Esophagus muscularis mucosa (tissue), 4 donors: ENCODE results near the gene SLC38A8. TPM values are rescaled to one million over a fixed set of nuclear protein-coding genes. Genes with fewer than 3 reads are reported as not detected.

Source experiments
- DNase-seq: peaks from one replicate; pipeline ENCODE4 v3.0.0-alpha.2; 2017; ENCODE audit errors: extremely low spot score
- H3K27ac ChIP-seq, 4 donors: fragments of 200-600 bp; sonication (generic); replicated peaks in 1 of 4; 1 replicate in 3 of 4; 2 replicates in 1 of 4; pipeline ENCODE4 v1.5.1; 2016 to 2019; ENCODE audit warnings: mild to moderate bottlenecking in 1 of 4
- H3K27me3 ChIP-seq, 4 donors: fragments of 200-600 bp; sonication (generic); one replicate each; pipeline versions ENCODE4 v1.5.1 to v1.6.0; 2016 to 2019
- H3K36me3 ChIP-seq, 4 donors: fragments of 200-600 bp; sonication (generic); one replicate each; pipeline ENCODE4 v1.5.1; 2016 to 2019
- H3K4me1 ChIP-seq, 4 donors: fragments of 200-600 bp; sonication (generic); one replicate each; pipeline ENCODE4 v1.5.1; 2016 to 2019
- H3K4me3 ChIP-seq, 4 donors: fragments of 200-600 bp; sonication (generic); 1 replicate in 2 of 4; 2 replicates in 2 of 4; pipeline ENCODE4 v1.5.1; 2016 to 2019; ENCODE audit warnings: mild to moderate bottlenecking in 4 of 4, moderate library complexity in 1 of 4
- H3K9me3 ChIP-seq, 4 donors: fragments of 200-600 bp; sonication (generic); 1 replicate in 3 of 4; 2 replicates in 1 of 4; pipeline ENCODE4 v1.5.1; 2016 to 2019
- EP300 ChIP-seq: sonication (generic); formaldehyde crosslinking; IDR thresholded peaks from one replicate; pipeline ENCODE4 v1.6.1; 2017; ENCODE audit warnings: antibody characterized with exemption
- POLR2A ChIP-seq: fragments of 450-650 bp; IDR thresholded peaks from one replicate; pipeline ENCODE4 v1.6.1; 2017; ENCODE audit warnings: antibody characterized with exemption, moderate library complexity, mild to moderate bottlenecking, low read depth
- POLR2AphosphoS5 ChIP-seq, 2 donors: sonication (generic); formaldehyde crosslinking; IDR thresholded peaks; one replicate each; pipeline ENCODE4 v1.6.1; 2017; ENCODE audit warnings: antibody characterized with exemption in 2 of 2
- WGBS: methylation state at CpG from one replicate; pipeline ENCODE4 v1.1.5; 2018; 5-methylcytosine and 5-hydroxymethylcytosine counted together
- intact Hi-C: fragments of 100-400 bp; cut with DNase I; formaldehyde crosslinking; loops from one replicate; pipeline ENCODE4 v1.15.1; 2023
- total RNA-seq, 4 donors: library from RNA; depleted of rRNA; stranded (reverse); fragments of >200 nt; gene quantifications; one replicate each; pipeline versions ENCODE4 v1.1.0 to v1.2.1, GENCODE V29; 2016
- TF ChIP-seq, protein P1 (sequence below), 3 experiments: fragments of 200-600 bp in 2 of 3; fragments of 450-650 bp in 1 of 3; sonication (generic) in 2 of 3; IDR thresholded peaks; one replicate each; pipeline ENCODE4 v1.5.1; 2017 to 2019; ENCODE audit warnings: antibody characterized with exemption in 3 of 3, mild to moderate bottlenecking in 2 of 3, moderate library complexity in 1 of 3

SLC38A8 gene
- total RNA-seq, 4 donors from 2014 or later, result not detected

DNA sequence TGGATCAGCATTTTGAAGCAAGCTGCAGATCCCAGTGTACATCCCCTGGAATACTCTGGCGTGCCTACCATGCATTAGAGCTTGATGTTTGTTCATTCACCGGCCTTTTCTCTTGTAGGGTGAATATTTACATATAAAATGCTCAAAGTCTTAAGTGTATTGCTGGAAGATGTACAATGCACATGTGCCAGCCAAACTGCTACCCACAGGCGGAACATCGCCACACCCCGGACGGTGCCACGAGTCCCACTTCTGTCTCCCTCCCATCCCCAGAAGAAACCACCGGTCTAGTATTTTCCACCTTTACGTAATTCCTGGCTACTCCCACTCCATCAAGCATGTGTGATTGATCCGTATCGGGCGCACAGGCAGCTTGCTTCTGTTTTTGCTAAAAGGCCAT, 4.1 kb downstream of the SLC38A8 start:
- peaks cover 0 to 3% (median 0%) of the 10 kb centered on the region in 4 donors for H3K4me1 ChIP-seq
- no peaks in the 10 kb centered on the region for H3K36me3 ChIP-seq
- intact Hi-C loops, result no loop called here
- H3K9me3 ChIP-seq, result peaks cover 0 to 16% (median 11%) of the 10 kb centered on the region in 4 donors
- no peak for DNase-seq
- H3K27ac ChIP-seq, result no peak overlapping the region
- peaks cover 0 to 27% (median 0%) of the 10 kb centered on the region in 4 donors for H3K27me3 ChIP-seq
- H3K4me3 ChIP-seq, result no peak overlapping the region
- TF ChIP-seq POLR2A (no peak), POLR2AphosphoS5 (IDR thresholded peaks at IDR 0.05) (no peak), EP300 (no peak)
- TF ChIP-seq, protein P1, sequence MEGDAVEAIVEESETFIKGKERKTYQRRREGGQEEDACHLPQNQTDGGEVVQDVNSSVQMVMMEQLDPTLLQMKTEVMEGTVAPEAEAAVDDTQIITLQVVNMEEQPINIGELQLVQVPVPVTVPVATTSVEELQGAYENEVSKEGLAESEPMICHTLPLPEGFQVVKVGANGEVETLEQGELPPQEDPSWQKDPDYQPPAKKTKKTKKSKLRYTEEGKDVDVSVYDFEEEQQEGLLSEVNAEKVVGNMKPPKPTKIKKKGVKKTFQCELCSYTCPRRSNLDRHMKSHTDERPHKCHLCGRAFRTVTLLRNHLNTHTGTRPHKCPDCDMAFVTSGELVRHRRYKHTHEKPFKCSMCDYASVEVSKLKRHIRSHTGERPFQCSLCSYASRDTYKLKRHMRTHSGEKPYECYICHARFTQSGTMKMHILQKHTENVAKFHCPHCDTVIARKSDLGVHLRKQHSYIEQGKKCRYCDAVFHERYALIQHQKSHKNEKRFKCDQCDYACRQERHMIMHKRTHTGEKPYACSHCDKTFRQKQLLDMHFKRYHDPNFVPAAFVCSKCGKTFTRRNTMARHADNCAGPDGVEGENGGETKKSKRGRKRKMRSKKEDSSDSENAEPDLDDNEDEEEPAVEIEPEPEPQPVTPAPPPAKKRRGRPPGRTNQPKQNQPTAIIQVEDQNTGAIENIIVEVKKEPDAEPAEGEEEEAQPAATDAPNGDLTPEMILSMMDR (IDR thresholded peaks at IDR 0.05), result no peak
- 92% methylated on average over 12 of the region's 12 CpGs for WGBS

DNA sequence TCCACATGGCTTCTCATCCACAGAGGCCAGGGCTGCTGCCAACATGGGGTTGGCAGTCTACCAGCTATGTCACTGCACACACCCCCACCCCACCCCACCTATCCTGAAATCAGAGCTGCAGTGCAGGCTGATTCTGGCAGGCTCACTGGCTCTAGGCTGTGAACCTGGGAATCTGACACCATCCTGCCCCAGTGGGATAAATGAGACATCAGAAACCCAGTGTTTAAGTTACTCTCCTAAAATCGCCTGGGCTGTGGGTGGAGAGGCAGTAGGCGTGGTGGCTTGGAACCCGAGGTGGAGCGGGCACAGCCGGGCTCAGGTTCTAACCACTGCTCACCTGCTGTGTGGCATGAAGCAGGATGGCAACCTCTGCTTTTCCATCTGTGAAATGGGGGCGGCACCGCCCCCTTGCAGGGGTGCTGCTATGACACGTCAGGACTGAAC, 5.6 kb downstream of the SLC38A8 start:
- intact Hi-C loops, result no loop called here
- Histone ChIP-seq H3K9me3 (peaks cover 0 to 16% (median 11%) of the 10 kb centered on the region in 4 donors), H3K27me3 (peaks cover 0 to 20% (median 0%) of the 10 kb centered on the region in 4 donors), H3K4me1 (no peaks in the 10 kb centered on the region), H3K36me3 (no peaks in the 10 kb centered on the region), H3K4me3 (no peak overlapping the region), H3K27ac (no peak overlapping the region)
- DNase-seq, result no peak
- TF ChIP-seq EP300 (no peak), POLR2AphosphoS5 (IDR thresholded peaks at IDR 0.05) (no peak), POLR2A (no peak)
- TF ChIP-seq, protein P1 (IDR thresholded peaks at IDR 0.05), result no peak
- 90% methylated on average over 8 of the region's 8 CpGs for WGBS

DNA sequence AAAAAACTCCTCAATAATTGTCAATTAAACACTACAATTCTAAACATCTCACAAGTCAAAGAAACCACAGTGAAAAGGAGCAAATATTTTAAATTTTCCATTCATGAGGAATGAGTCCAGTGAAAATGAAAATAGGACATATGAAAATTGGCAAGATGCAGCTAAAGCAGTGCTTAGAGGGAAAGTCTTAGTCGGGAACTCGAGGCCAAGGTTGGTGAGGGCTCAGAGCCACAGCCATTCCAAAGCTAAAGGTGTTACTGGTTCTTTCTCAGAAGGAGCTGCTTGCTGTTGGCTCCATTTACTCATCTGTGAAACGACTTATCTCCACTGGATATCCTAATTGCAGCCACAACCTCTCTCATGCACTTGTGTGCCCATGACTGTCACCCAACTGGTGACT, 6.5 kb downstream of the SLC38A8 start:
- Histone ChIP-seq H3K27me3 (peaks cover 0 to 20% (median 0%) of the 10 kb centered on the region in 4 donors), H3K4me1 (no peaks in the 10 kb centered on the region), H3K36me3 (no peaks in the 10 kb centered on the region), H3K9me3 (peaks cover 0 to 16% (median 11%) of the 10 kb centered on the region in 4 donors), H3K4me3 (no peak overlapping the region), H3K27ac (no peak overlapping the region)
- DNase-seq, result no peak
- TF ChIP-seq POLR2AphosphoS5 (IDR thresholded peaks at IDR 0.05), result no peak
- TF ChIP-seq, protein P1 (IDR thresholded peaks at IDR 0.05), result no peak
- no peak for TF ChIP-seq POLR2A
- TF ChIP-seq EP300, result no peak
- WGBS, result 79% methylated on average over 3 of the region's 3 CpGs
- intact Hi-C loops, result no loop called here

DNA sequence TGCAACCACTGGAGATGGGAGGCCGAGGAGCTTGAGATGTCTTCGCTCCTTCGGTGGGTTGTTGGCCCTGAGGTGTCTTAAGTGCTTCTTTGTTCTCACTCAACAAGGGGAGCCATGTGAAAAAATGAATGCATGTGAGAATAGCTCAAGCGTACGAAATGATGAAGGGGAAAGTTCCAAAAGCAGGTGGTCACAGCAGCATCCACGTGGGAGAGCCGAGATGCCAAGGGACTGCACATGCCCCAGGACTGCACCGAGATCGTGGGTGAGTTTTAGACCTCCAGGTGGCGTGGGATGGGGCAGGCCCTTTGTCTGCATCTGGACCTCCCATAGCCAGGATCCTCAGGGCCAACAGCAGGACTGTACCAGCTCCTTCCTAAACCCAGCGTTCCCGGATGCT, 8.1 kb downstream of the SLC38A8 start:
- peaks cover 0 to 16% (median 11%) of the 10 kb centered on the region in 4 donors for H3K9me3 ChIP-seq
- TF ChIP-seq POLR2A, result no peak
- no peak for TF ChIP-seq EP300
- TF ChIP-seq, protein P1 (IDR thresholded peaks at IDR 0.05), result no peak
- TF ChIP-seq POLR2AphosphoS5 (IDR thresholded peaks at IDR 0.05), result no peak
- H3K4me1 ChIP-seq, result no peaks in the 10 kb centered on the region
- H3K4me3 ChIP-seq, result no peak overlapping the region
- no peaks in the 10 kb centered on the region for H3K36me3 ChIP-seq
- no peak overlapping the region for H3K27ac ChIP-seq
- 92% methylated on average over 12 of the region's 12 CpGs for WGBS
- no peak for DNase-seq
- intact Hi-C loops, result no loop called here
- H3K27me3 ChIP-seq, result peaks cover 0 to 17% (median 0%) of the 10 kb centered on the region in 4 donors
